ENCODE results near the gene FAM222B. TPM values are rescaled to one million over a fixed set of nuclear protein-coding genes. Genes with fewer than 3 reads are reported as not detected.

The FAM222B gene
- total and polyA plus RNA-seq, 4 donors, result 2.8 to 5.4 (median 4.1) TPM

- TF ChIP-seq CTCF (IDR thresholded peaks at IDR 0.05; ENCODE audit: low read depth, low read length, missing input control) (no peak), EGR1 (IDR thresholded peaks at IDR 0.05; ENCODE audit: low read depth in 2 of 2) (no peak), FOXA2 (IDR thresholded peaks at IDR 0.05) (no peak), MAX (IDR thresholded peaks at IDR 0.05) (no peak)
These were observed 13.5 kb upstream of the FAM222B start (continued) for GRCh38 chr17:28856028-28856574.

- DNase-seq (ENCODE audit: low spot score), result no peak
- TF ChIP-seq RXRA (IDR thresholded peaks at IDR 0.05) (no peak), REST (IDR thresholded peaks at IDR 0.05) (no peak), MAX (IDR thresholded peaks at IDR 0.05) (no peak), ATF3 (IDR thresholded peaks at IDR 0.05) (no peak), YY1 (IDR thresholded peaks at IDR 0.05) (no peak), SP1 (IDR thresholded peaks at IDR 0.05) (no peak), CTCF (IDR thresholded peaks at IDR 0.05; ENCODE audit: low read depth, low read length, missing input control) (no peak), HNF4G (IDR thresholded peaks at IDR 0.05) (no peak), HNF4A (conservative IDR thresholded peaks at IDR 0.05) (no peak), EGR1 (IDR thresholded peaks at IDR 0.05; ENCODE audit: low read depth in 2 of 2) (no peak), TAF1 (conservative IDR thresholded peaks at IDR 0.05) (no peak), NR2F2 (IDR thresholded peaks at IDR 0.05) (no peak), JUND (IDR thresholded peaks at IDR 0.05) (no peak), FOXA2 (IDR thresholded peaks at IDR 0.05) (no peak), FOXA1 (IDR thresholded peaks at IDR 0.05) (no peak)
- peaks cover 1 to 18% (median 11%) of the 10 kb centered on the region in 4 donors for H3K4me1 ChIP-seq (ENCODE audit: control insufficient read depth in 4 of 4, insufficient read depth in 4 of 4, low read length in 3 of 4)
- H3K4me3 ChIP-seq (ENCODE audit: low read depth in 1 of 3, low read length in 3 of 3), result peak overlapping the region; percentile 66 to 96 (median 73)
- H3K36me3 ChIP-seq (ENCODE audit: control insufficient read depth in 4 of 4, insufficient read depth in 3 of 4, low read depth in 1 of 4, low read length in 3 of 4), result peaks cover 2 to 22% (median 17%) of the 10 kb centered on the region in 4 donors
- peak overlapping the region; percentile 26 to 62 for H3K27ac ChIP-seq (ENCODE audit: low read depth in 1 of 2, low read length in 2 of 2)
- no peaks in the 10 kb centered on the region for H3K27me3 ChIP-seq (ENCODE audit: control insufficient read depth in 4 of 4, insufficient read depth in 4 of 4, low read length in 3 of 4)
- no peaks in the 10 kb centered on the region for H3K9me3 ChIP-seq (ENCODE audit: control insufficient read depth in 4 of 4, low read length in 3 of 4)
- 19% methylated on average over 5 of the region's 5 CpGs for WGBS
- peak overlapping the region; percentile 74 to 92 for H3K9ac ChIP-seq (ENCODE audit: low read depth in 1 of 2, low read length in 2 of 2)
These were observed 12.7 kb upstream of the FAM222B start for GRCh38 chr17:28855336-28855679.

All from liver (tissue), 9 donors.